KMS-11 (cell line): ENCODE measurements around the gene ARHGEF19.

Experiments used
- H2AFZ ChIP-seq: fragments of 200-600 bp; sonication (generic); 2 replicates; pipeline ENCODE4 v1.6.1; 2016; ENCODE audit warnings: antibody characterized with exemption, mixed run types, low read depth
- H3K27ac ChIP-seq: fragments of 200-600 bp; sonication (generic); 2 replicates; pipeline ENCODE4 v1.6.1; 2016; ENCODE audit warnings: mild to moderate bottlenecking, mixed run types
- H3K27me3 ChIP-seq: fragments of 200-600 bp; sonication (generic); 2 replicates; pipeline ENCODE4 v1.6.1; 2017; ENCODE audit warnings: mild to moderate bottlenecking, low read depth, mixed run types, moderate library complexity; ENCODE audit not compliant: insufficient read depth
- H3K36me3 ChIP-seq: fragments of 200-600 bp; sonication (generic); 2 replicates; pipeline ENCODE4 v1.6.1; 2017; ENCODE audit warnings: mild to moderate bottlenecking, mixed run types; ENCODE audit not compliant: insufficient read depth
- H3K4me1 ChIP-seq: fragments of 200-600 bp; sonication (generic); 2 replicates; pipeline ENCODE4 v1.6.1; 2016; ENCODE audit warnings: mild to moderate bottlenecking, low read depth, mixed run types; ENCODE audit not compliant: poor library complexity, severe bottlenecking
- H3K4me2 ChIP-seq: fragments of 200-600 bp; sonication (generic); 2 replicates; pipeline ENCODE4 v1.7.0; 2016; ENCODE audit warnings: mild to moderate bottlenecking, mixed run types
- H3K4me3 ChIP-seq: fragments of 200-600 bp; sonication (generic); IDR thresholded peaks from 2 replicates; pipeline ENCODE4 v1.6.1; 2017; ENCODE audit warnings: low read depth, low read length, mixed read lengths; ENCODE audit not compliant: insufficient read depth
- H3K79me2 ChIP-seq: fragments of 200-600 bp; sonication (generic); 2 replicates; pipeline ENCODE4 v1.6.1; 2016; ENCODE audit warnings: low read depth, mixed run types; ENCODE audit not compliant: insufficient read depth
- H3K9ac ChIP-seq: fragments of 200-600 bp; sonication (generic); 2 replicates; pipeline ENCODE4 v1.6.1; 2016; ENCODE audit warnings: mild to moderate bottlenecking, mixed run types
- H4K20me1 ChIP-seq: fragments of 200-600 bp; sonication (generic); 2 replicates; pipeline ENCODE4 v1.6.1; 2016; ENCODE audit warnings: mild to moderate bottlenecking, mixed run types; ENCODE audit not compliant: insufficient read depth
- TF ChIP-seq, protein P1 (sequence below): fragments of 200-600 bp; sonication (generic); conservative IDR thresholded peaks from 2 replicates; pipeline ENCODE4 v1.6.1; 2017; ENCODE audit warnings: low read depth, mild to moderate bottlenecking, antibody characterized with exemption, low read length, moderate library complexity, mixed read lengths

The ARHGEF19 gene

GRCh38 chr1:16204634-16205333 is 7.7 kb downstream of the ARHGEF19 start:
- Histone ChIP-seq H3K79me2 (no peaks in the 10 kb centered on the region), H3K4me2 (no peak overlapping the region), H3K27me3 (no peaks in the 10 kb centered on the region), H3K4me1 (peaks cover 6% of the 10 kb centered on the region), H4K20me1 (no peaks in the 10 kb centered on the region), H3K4me3 (no peak overlapping the region), H3K36me3 (no peaks in the 10 kb centered on the region), H3K9ac (no peak overlapping the region), H2AFZ (no peak overlapping the region), H3K27ac (no peak overlapping the region)
- TF ChIP-seq, protein P1, sequence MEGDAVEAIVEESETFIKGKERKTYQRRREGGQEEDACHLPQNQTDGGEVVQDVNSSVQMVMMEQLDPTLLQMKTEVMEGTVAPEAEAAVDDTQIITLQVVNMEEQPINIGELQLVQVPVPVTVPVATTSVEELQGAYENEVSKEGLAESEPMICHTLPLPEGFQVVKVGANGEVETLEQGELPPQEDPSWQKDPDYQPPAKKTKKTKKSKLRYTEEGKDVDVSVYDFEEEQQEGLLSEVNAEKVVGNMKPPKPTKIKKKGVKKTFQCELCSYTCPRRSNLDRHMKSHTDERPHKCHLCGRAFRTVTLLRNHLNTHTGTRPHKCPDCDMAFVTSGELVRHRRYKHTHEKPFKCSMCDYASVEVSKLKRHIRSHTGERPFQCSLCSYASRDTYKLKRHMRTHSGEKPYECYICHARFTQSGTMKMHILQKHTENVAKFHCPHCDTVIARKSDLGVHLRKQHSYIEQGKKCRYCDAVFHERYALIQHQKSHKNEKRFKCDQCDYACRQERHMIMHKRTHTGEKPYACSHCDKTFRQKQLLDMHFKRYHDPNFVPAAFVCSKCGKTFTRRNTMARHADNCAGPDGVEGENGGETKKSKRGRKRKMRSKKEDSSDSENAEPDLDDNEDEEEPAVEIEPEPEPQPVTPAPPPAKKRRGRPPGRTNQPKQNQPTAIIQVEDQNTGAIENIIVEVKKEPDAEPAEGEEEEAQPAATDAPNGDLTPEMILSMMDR, result peak; percentile 43

DNA sequence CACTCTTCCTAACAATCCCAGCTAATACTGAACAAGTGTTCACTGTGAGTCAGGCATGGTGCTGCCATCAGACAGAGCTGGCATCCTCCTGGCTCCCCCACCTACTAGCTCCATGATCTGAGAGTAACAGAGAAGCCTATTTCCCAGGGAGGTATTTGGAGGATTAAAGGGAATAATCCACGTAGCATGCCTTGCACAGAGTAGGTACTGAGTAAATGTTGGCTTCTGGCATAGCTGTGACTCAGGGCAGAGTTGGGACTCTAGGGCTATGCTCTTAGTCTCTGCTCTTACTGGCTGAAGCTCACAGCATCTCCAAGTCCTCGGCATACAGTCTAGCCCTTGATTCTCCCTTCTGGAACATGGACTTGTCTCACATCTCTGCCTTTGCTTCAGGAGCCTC is 8.2 kb downstream of the ARHGEF19 start:
- Histone ChIP-seq H3K4me1 (peaks cover 6% of the 10 kb centered on the region), H3K27me3 (no peaks in the 10 kb centered on the region), H3K9ac (no peak overlapping the region), H3K36me3 (no peaks in the 10 kb centered on the region), H4K20me1 (no peaks in the 10 kb centered on the region), H3K27ac (no peak overlapping the region), H3K4me3 (no peak overlapping the region), H3K79me2 (no peaks in the 10 kb centered on the region), H3K4me2 (no peak overlapping the region), H2AFZ (no peak overlapping the region)
- TF ChIP-seq, protein P1, result no peak

DNA sequence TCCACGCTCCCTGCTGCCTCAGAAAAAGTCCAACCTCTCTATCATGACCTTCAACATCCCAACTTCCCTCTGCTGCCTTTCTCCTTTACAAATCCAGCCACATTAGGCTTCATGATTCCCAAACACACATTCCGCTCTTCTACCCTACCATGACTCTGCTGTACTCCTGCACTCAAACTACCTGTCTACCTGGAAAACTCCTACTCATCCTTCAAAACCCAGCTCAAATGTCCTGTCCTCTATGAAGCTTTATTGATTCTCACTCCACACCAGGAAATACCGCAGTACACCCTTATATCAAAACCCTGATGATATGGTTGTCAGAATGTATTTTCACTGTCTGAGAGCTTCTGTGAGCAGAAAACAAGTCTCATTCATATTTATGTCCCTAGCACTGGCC is 8.9 kb downstream of the ARHGEF19 start:
- H3K79me2 ChIP-seq, result no peaks in the 10 kb centered on the region
- no peaks in the 10 kb centered on the region for H3K36me3 ChIP-seq
- H3K4me1 ChIP-seq, result peaks cover 10% of the 10 kb centered on the region
- no peak overlapping the region for H2AFZ ChIP-seq
- no peak overlapping the region for H3K27ac ChIP-seq
- no peak overlapping the region for H3K4me3 ChIP-seq
- H4K20me1 ChIP-seq, result no peaks in the 10 kb centered on the region
- no peak overlapping the region for H3K9ac ChIP-seq
- no peak overlapping the region for H3K4me2 ChIP-seq
- H3K27me3 ChIP-seq, result no peaks in the 10 kb centered on the region
- TF ChIP-seq, protein P1, result no peak

DNA sequence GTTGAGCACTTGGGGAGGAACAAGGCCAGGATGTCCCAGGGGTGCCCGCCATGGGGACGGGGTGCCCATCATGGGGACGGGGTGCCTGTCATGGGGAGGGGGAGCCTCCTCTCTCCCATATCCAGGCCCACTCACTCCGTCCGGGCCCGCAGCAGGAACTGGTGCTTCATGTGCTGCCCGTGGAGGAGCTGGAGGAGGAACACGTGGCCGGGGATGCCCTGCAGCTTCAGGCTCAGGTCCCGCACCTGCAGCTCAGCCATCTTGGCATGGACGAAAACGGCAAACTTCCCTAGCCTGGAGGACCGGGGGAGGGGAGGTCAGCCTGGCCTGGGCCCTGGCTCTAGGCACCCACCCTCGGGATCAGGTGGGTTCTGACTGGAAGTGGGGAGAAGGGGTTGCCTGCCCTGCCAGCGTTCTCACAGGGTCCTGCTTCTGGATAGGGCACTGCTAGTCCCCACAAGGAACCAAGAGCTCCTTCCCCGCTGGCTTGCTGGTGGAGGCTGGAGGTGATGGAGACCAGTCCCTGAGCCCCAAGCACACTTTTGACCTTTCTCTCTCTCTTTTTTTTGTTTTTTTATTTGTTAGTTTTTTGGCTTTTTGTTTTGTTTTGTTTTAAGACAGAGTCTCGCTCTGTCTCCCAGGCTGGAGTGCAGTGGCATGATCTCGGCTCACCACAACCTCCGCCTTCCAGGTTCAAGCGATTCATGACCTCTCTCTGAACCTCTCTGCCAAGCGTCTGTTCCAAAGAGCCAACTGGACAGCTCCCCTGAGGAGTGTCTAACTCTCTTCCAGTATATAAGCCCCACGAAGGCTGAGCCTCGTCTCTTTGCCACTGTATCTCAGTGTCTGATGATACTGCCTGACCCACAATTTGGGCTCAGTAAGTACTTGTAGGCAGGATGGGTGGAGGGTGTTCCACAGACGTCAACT is 9.9 kb downstream of the ARHGEF19 start:
- Histone ChIP-seq H3K79me2 (no peaks in the 10 kb centered on the region), H3K36me3 (no peaks in the 10 kb centered on the region), H3K27ac (no peak overlapping the region), H3K4me1 (peaks cover 10% of the 10 kb centered on the region), H4K20me1 (no peaks in the 10 kb centered on the region), H2AFZ (no peak overlapping the region), H3K9ac (no peak overlapping the region), H3K4me3 (no peak overlapping the region), H3K4me2 (no peak overlapping the region), H3K27me3 (no peaks in the 10 kb centered on the region)
- TF ChIP-seq, protein P1, result no peak
